Astrocyte (in vitro differentiated cells and primary cell): ENCODE results near the gene ADD3.

Experiments
- EZH2 ChIP-seq: IDR thresholded peaks from 2 replicates; pipeline ENCODE4 v1.6.1; 2012; ENCODE audit warnings: mild to moderate bottlenecking, low read length, inconsistent platforms; ENCODE audit not compliant: insufficient read depth
- TF ChIP-seq, protein P1 (sequence below): IDR thresholded peaks from 2 replicates; pipeline ENCODE4 v1.5.1; 2011; ENCODE audit warnings: low read depth, mild to moderate bottlenecking, inconsistent platforms, low read length, moderate library complexity; ENCODE audit not compliant: insufficient read depth

DNA sequence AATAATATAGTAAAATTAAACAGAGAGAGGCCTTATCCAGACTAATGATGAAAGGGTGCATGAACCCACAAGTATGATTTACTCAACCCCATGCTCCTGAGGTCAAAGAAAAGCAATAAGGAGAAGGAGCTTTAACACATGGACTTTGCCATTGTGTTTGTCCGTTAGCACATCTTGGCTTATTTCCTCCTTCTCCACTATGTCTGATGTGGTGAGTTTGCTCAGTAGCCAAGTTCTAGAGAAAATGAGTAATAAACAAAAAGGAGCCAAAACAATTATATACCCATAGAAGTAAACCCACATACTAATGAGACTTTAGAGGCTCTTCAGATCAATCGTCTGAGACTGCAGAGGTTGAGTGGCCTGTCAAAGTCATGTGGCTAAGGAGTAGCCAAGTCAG, 26.1 kb upstream of the ADD3 start:
- TF ChIP-seq, protein P1, sequence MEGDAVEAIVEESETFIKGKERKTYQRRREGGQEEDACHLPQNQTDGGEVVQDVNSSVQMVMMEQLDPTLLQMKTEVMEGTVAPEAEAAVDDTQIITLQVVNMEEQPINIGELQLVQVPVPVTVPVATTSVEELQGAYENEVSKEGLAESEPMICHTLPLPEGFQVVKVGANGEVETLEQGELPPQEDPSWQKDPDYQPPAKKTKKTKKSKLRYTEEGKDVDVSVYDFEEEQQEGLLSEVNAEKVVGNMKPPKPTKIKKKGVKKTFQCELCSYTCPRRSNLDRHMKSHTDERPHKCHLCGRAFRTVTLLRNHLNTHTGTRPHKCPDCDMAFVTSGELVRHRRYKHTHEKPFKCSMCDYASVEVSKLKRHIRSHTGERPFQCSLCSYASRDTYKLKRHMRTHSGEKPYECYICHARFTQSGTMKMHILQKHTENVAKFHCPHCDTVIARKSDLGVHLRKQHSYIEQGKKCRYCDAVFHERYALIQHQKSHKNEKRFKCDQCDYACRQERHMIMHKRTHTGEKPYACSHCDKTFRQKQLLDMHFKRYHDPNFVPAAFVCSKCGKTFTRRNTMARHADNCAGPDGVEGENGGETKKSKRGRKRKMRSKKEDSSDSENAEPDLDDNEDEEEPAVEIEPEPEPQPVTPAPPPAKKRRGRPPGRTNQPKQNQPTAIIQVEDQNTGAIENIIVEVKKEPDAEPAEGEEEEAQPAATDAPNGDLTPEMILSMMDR: no peak
- no peak for TF ChIP-seq EZH2
